Measurements from ENCODE around the gene ANO2.

ANO2 gene

GRCh38 chr12:5904441-5904840, 40.6 kb downstream of the ANO2 start:
- H3K4me3 ChIP-seq (ENCODE audit: low read length): no peak overlapping the region
- no peak for DNase-seq (ENCODE audit: low read depth)
- no peak for TF ChIP-seq CTCF (IDR thresholded peaks at IDR 0.05; ENCODE audit: insufficient read depth, low read depth, low read length, missing control alignments)

- TF ChIP-seq CTCF (IDR thresholded peaks at IDR 0.05; ENCODE audit: insufficient read depth, low read depth, low read length, missing control alignments): no peak
- H3K4me3 ChIP-seq (ENCODE audit: low read length): no peak overlapping the region
- DNase-seq (ENCODE audit: low read depth): no peak
These were observed 42.3 kb downstream of the ANO2 start for GRCh38 chr12:5902736-5903135.

GRCh38 chr12:5901416-5901815, 43.6 kb downstream of the ANO2 start:
- TF ChIP-seq CTCF (IDR thresholded peaks at IDR 0.05; ENCODE audit: insufficient read depth, low read depth, low read length, missing control alignments): no peak
- no peak for DNase-seq (ENCODE audit: low read depth)

GRCh38 chr12:5900533-5901205, 44.4 kb downstream of the ANO2 start:
- TF ChIP-seq CTCF (IDR thresholded peaks at IDR 0.05; ENCODE audit: insufficient read depth, low read depth, low read length, missing control alignments): no peak
- no peak overlapping the region for H3K4me3 ChIP-seq (ENCODE audit: low read length)

More at GRCh38 chr12:5901416-5901815, 43.6 kb downstream of the ANO2 start:
- H3K4me3 ChIP-seq (ENCODE audit: low read length): no peak overlapping the region

GRCh38 chr12:5900076-5900475, 45.0 kb downstream of the ANO2 start:
- H3K4me3 ChIP-seq (ENCODE audit: low read length): no peak overlapping the region
- no peak for TF ChIP-seq CTCF (IDR thresholded peaks at IDR 0.05; ENCODE audit: insufficient read depth, low read depth, low read length, missing control alignments)
- DNase-seq (ENCODE audit: low read depth): no peak

More at GRCh38 chr12:5900533-5901205, 44.4 kb downstream of the ANO2 start:
- DNase-seq (ENCODE audit: low read depth): no peak

GRCh38 chr12:5899675-5900074, 45.4 kb downstream of the ANO2 start:
- no peak overlapping the region for H3K4me3 ChIP-seq (ENCODE audit: low read length)
- DNase-seq (ENCODE audit: low read depth): no peak
- no peak for TF ChIP-seq CTCF (IDR thresholded peaks at IDR 0.05; ENCODE audit: insufficient read depth, low read depth, low read length, missing control alignments)

- no peak overlapping the region for H3K4me3 ChIP-seq (ENCODE audit: low read length)
- no peak for TF ChIP-seq CTCF (IDR thresholded peaks at IDR 0.05; ENCODE audit: insufficient read depth, low read depth, low read length, missing control alignments)
- DNase-seq (ENCODE audit: low read depth): no peak
These were observed 46.2 kb downstream of the ANO2 start for GRCh38 chr12:5898874-5899273.

Measured in epithelial cell of esophagus (primary cell).